Activated CD8-positive, alpha-beta memory T cell treated with anti-CD3 and anti-CD28 coated beads for 36 hours (primary cell): ENCODE measurements around the gene RMDN2. TPM values are rescaled to one million over a fixed set of nuclear protein-coding genes. Genes with fewer than 3 reads are reported as not detected.

Experiments
- CTCF ChIA-PET: fragments of 350-600 bp; sonication (Branson Sonifier 250); formaldehyde crosslinking; loops from one replicate; lab custom pipeline; 2021; ENCODE audit warnings: antibody characterized with exemption; lab: Charles Lee
- POLR2A ChIA-PET: fragments of 350-600 bp; sonication (Branson Sonifier 250); formaldehyde crosslinking; loops from one replicate; lab custom pipeline; 2021; ENCODE audit warnings: antibody characterized with exemption; lab: Charles Lee
- total RNA-seq, 2 experiments: library from RNA; stranded (reverse); gene quantifications; one replicate each; pipeline ENCODE4 v1.2.3, GENCODE V29; 2021

RMDN2 gene
- 1 to 10 TPM; 3.7 to 3.9 TPM for total RNA-seq

DNA sequence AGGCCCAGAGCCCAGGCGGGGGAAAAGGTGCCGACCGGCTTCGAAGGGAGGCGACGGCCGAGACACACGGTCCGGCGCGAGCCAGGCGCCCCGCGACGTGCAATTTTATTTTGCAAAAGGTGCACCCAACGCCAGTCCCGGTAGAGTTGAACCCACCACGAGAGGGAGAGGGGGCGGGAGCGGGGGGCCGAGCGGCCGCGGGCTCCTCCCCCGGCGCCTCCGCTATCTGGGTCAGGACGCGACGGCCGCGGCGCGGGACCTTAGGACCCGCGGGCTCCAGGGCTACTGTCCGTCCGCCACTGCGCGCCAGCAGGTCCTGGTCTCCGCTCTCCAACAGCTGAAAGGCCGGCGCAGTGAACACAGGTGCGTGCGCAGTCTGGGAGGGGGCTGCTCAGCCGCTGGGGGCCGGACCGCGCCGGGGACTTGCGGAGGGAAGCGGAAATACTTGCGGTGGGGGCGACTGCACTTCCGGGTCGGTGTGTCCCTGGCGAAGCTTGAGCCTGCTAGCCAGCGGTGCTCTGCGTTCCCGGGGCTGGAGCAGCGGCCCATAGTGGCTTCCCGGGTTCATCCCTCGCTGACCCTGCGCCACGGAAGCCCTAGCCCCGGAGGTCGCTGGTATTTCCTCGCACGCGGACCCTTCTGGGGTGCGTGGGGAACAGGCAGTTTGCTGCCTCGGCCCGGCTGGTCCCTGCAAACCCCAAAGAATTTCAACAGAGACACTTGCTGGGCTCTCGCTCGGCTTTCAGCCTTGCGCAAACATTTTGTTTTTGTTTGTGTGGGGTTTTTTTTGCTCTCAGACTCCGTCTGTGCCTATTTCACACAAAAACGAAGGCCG lies at the start of gene RMDN2:
RMDN2 (plus strand) TSS at position 225 of the 835 bp plus-strand sequence. CDS start 3,991 bp downstream, outside the sequence.
- POLR2A ChIA-PET: interaction anchor here (0.6 to 1.0 kb wide), 2 partner anchors 35 to 577 kb away, joined by 3 to 4 read pairs; no protein-coding TSS in a partner anchor
- CTCF ChIA-PET: interaction anchor here (1.0 kb wide), 1 partner anchor 34 kb away, joined by 3 read pairs; no protein-coding TSS in a partner anchor

- CTCF ChIA-PET: interaction anchor here (1.0 to 4.0 kb wide), 5 partner anchors 42 to 488 kb away, joined by 3 to 25 read pairs (median 6); no protein-coding TSS in a partner anchor
- POLR2A ChIA-PET: interaction anchor here (0.5 to 0.6 kb wide), 3 partner anchors 13 to 87 kb away, joined by 3 to 5 read pairs (median 4); no protein-coding TSS in a partner anchor
These were observed 49.6 kb upstream of the RMDN2 start for GRCh38 chr2:37875403-37875906.

DNA sequence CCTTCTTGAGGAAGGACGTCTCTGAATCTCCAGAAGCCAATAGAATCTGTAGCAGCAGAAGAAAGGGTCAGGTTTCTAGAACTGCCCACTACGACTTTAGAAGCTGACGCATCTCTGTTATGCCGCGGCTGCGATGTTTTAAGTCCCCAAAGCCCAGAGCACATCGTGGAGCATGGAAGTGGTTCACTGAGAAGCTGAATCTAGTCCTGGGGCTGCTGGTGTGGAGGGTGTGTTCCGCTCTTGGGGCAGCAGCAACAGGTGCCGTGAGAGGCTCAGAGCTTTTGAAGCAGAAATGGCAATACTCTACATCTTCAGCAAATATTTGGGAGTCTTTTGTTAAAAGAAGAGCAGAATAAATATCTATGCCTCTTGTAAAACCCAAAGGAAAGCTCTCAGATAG lies 48.9 kb upstream of the RMDN2 start:
- POLR2A ChIA-PET: no interaction called here

GRCh38 chr2:37877457-37878315 lies 47.4 kb upstream of the RMDN2 start:
- POLR2A ChIA-PET: no interaction called here
- CTCF ChIA-PET: interaction anchor here (0.5 to 4.0 kb wide), 28 partner anchors 8 to 537 kb away, joined by 3 to 25 read pairs (median 4); partner anchors contain the start of gene CYP1B1

More for the DNA sequence above, 48.9 kb upstream of the RMDN2 start:
- CTCF ChIA-PET: interaction anchor here (1.0 to 4.0 kb wide), 6 partner anchors 38 to 479 kb away, joined by 3 to 25 read pairs (median 8); no protein-coding TSS in a partner anchor

DNA sequence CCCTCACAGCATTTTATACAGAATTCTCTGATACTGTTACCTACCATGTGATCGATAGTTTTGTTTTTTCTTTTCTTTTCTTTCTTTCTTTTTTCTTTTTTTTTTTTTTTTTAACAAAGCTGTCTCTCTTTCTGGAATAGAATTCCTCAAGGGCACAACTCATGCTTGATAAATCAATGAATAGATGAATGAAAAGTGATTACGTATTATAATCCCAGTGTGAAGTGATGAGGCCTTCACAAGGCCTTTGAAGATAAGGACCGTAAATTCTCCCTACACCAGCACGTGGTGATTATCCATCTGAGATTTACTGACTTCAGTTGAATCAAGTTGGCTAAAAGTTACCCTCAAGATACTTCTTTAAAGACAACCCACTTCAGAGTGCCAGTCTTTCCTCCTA lies 46.6 kb upstream of the RMDN2 start:
- POLR2A ChIA-PET: no interaction called here
- CTCF ChIA-PET: interaction anchor here (0.7 to 2.8 kb wide), 5 partner anchors 37 to 485 kb away, joined by 3 to 11 read pairs (median 6); no protein-coding TSS in a partner anchor

- ChIA-PET POLR2A (no interaction called here), CTCF (interaction anchor here (0.6 to 2.8 kb wide), 4 partner anchors 12 to 485 kb away, joined by 3 to 11 read pairs (median 4); no protein-coding TSS in a partner anchor)
These were observed 44.5 kb upstream of the RMDN2 start for GRCh38 chr2:37880551-37880950.

DNA sequence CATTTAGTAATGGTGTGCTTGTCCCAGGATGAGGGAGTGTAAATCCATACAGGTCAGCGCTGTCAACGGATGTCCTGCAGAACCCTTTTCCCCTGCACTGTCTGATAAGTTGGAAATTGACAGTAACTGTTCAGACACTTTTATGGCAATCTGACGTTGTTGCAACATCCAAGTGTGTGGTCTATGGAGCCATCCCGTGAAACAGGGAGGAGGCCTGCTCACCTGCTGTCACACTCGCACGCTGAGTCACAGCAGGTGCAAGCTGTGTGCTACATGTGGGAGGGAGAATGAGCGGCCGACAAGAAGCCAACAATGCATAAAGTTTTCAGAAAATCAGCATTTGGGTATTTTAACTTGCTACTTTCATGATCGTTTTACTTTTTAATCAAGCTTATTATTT lies 43.7 kb upstream of the RMDN2 start:
- ChIA-PET CTCF (interaction anchor here (2.8 kb wide), 1 partner anchor 486 kb away, joined by 11 read pairs; no protein-coding TSS in a partner anchor), POLR2A (no interaction called here)

GRCh38 chr2:37882036-37882435 lies 43.1 kb upstream of the RMDN2 start:
- POLR2A ChIA-PET: no interaction called here
- CTCF ChIA-PET: interaction anchor here (0.7 to 1.2 kb wide), 3 partner anchors 17 to 433 kb away, joined by 3 to 7 read pairs (median 3); no protein-coding TSS in a partner anchor

DNA sequence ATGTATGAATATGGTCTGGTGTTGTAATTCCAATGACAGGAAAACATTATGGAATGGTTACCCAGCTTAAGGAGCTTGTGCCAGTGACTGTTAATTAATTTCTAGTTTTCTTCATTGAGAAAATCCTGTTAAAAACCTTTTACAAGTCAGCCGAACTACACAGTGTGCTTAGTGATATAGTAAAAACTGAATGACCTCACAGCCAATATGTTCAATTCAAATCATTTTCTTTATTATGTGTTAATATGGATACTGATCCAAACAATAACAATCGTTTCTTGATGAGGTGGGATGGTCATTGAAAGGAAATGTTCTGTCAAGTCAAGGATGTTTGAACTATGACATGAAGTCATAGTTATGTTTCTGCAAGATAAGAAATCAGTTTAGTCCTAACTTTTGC lies 41.6 kb upstream of the RMDN2 start:
- ChIA-PET CTCF (no interaction called here), POLR2A (no interaction called here)

DNA sequence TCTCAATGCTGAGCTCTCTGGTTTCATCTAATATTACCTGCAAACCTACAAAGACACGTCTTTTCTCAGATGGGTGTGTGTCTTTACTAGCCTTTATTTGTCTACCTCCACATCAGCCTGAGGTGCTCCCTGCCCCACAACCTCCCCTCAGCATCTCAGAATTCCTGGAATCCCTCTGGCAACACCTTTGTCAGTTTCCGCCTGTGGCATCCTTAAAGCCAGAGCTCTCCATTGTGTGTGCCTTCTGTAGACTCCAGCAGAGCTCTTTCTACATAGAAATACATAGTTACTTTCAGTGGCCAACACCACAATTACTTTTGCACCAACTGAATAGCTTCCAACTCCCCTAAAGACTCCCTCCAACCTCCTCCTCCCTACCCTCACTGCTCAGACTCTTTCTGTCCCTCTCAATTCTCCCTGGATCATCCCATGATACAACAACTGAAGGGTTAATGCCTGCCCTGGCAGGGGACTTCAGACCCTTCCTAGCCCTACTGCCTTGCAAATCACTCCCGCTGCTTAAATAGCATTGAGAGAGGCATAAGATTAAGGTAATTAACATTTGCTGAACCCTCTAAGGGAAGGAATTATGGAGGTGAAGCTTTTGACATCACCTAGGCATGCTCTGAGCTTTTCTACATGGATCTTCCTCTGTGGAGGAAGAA lies 39.6 kb upstream of the RMDN2 start:
- CTCF ChIA-PET: interaction anchor here (0.5 to 1.1 kb wide), 2 partner anchors 489 to 834 kb away, joined by 3 read pairs; no protein-coding TSS in a partner anchor
- POLR2A ChIA-PET: no interaction called here

- ChIA-PET POLR2A (no interaction called here), CTCF (interaction anchor here (1.4 kb wide), 1 partner anchor 491 kb away, joined by 5 read pairs; no protein-coding TSS in a partner anchor)
These were observed 38.3 kb upstream of the RMDN2 start for GRCh38 chr2:37886745-37887144.

DNA sequence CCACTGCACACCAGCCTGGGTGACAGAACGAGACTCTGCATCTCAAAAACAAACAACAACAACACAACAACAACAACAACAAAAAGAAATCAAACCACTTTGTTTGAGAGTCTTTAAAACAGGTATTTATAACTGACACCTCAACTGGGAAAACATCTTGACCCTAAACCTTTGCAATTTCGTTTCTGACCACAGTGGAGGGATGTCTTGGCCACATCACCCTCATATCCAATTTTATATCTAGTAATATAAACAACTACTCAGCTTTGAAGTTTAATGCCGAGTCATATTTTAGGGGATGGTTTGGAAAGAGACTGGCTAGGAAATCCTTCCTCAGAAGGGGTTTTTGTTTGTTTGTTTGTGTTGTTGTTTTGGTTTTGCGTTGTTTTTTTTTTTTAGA lies 37.8 kb upstream of the RMDN2 start:
- ChIA-PET POLR2A (no interaction called here), CTCF (interaction anchor here (1.0 to 1.4 kb wide), 2 partner anchors 10 to 491 kb away, joined by 3 to 5 read pairs; no protein-coding TSS in a partner anchor)

DNA sequence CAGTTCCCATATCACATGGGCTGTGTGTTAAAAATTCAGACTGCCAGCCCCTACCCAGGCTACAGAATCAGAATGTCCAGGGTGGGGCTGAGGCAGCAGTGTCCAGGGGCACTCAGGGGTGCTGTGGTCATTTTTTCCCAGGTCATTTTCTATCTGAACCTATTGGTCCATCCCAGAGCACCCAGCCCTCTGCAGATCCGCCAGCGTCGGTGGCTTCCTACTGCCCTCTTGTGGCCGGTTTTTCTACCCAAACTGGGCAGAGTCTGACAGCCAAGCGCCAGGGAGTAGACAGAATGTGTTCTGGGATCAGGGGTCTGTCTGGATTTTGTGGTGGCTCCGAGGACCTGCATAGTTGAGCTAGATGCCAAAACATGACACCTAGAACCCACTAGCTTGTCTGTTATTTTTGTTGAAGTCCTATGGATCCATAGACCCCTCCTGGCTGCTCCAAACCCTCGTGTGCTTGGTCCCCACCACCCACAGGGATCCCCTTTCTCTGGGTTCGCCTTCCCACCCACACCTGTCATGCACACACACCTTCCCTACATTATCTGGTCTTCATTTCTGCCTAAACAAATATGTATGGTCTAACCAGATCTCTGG lies 34.1 kb upstream of the RMDN2 start:
- ChIA-PET POLR2A (interaction anchor here (1.1 kb wide), 1 partner anchor 34 kb away, joined by 4 read pairs; the partner anchor contains the start of gene RMDN2), CTCF (interaction anchor here (0.6 to 1.6 kb wide), 8 partner anchors 17 to 587 kb away, joined by 3 to 4 read pairs (median 3); partner anchors contain the start of gene RMDN2)

DNA sequence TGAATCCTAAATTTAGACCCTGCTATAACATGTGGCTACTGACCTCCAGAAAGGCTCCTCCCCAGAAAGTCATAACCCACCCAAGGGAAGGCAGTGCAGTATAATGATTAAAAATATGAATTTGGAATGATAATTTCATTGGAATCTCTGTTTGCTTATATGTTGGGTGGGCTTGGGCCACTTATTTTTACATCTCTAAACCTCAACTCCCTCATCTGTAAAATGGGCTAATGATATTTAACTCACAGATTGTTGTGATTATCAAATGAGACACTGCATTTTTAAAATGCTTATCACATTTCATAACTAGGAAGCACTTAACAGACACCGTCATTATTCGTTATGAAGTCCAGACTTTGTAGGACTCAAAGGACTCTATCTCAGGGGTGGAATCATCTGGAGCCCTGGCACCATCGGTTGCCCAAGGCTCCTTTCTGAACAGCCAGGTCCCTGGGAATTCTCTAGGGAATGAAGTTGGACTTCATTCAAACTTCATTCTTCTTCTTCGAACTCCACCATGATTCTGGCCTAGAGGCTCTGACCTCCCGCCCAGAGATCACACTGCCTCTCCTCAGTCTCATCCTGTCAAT lies 33.1 kb upstream of the RMDN2 start:
- POLR2A ChIA-PET: no interaction called here
- CTCF ChIA-PET: interaction anchor here (0.8 to 1.6 kb wide), 5 partner anchors 18 to 496 kb away, joined by 3 to 4 read pairs (median 3); partner anchors contain the start of gene RMDN2

DNA sequence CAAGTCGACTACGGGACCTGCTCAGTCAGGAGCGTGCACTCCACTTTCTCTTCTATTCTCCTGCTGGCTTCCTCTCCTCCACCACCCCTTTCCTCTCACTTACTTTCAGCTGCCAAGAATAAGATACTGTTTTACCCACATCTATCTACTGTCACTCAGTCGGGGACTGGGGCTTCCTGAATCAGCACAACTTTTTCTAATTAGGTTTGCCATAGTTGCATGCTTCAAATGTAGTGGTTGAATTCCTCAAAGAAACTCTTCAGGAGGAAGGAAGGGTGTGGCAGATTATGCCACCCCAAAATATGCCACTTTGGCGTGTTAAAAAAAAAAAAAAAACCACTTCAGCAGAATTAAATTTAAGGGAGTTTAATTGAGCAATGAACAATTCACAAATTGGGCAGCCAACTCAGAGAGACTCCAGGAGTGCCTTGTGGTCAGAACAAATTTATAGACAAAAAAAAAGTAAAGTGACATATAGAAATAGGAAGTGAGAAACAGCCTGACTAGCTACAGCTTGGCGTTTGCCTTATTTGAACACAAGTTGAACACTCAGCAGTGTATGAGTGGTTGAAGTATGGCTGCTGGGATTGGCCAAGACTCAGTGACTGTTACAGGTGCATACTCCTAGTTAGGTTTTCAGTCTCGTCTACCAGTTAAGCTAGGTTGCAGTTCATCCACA lies 32.5 kb upstream of the RMDN2 start:
- ChIA-PET POLR2A (no interaction called here), CTCF (interaction anchor here (1.2 kb wide), 1 partner anchor 13 kb away, joined by 3 read pairs; no protein-coding TSS in a partner anchor)

GRCh38 chr2:37893327-37893726 lies 31.8 kb upstream of the RMDN2 start:
- POLR2A ChIA-PET: no interaction called here
- CTCF ChIA-PET: interaction anchor here (1.2 to 1.6 kb wide), 2 partner anchors 13 to 497 kb away, joined by 3 read pairs; no protein-coding TSS in a partner anchor
